Activated CD4-positive, alpha-beta T cell treated with anti-CD3 and anti-CD28 coated beads for 4 hours (primary cell): ENCODE measurements around the gene CARD8.
"Not testable (repeated sequence)": the region's sequence is repeated elsewhere in the genome, so short reads cannot be mapped to it uniquely, and the experiment has no call there.

Experiments
- DNase-seq, 2 donors: peaks; one replicate each; pipeline ENCODE4 v3.0.0-alpha.2; 2020

The CARD8 gene

GRCh38 chr19:48260359-48260714 lies 4.6 kb upstream of the CARD8 start:
- DNase-seq: not testable (repeated sequence)

GRCh38 chr19:48258992-48259391 lies 3.3 kb upstream of the CARD8 start:
- DNase-seq: not testable (repeated sequence)

- DNase-seq: no peak
These were observed 2.6 kb upstream of the CARD8 start for GRCh38 chr19:48258350-48258749.

GRCh38 chr19:48254529-48254970 lies 1.2 kb downstream of the CARD8 start:
- DNase-seq: no peak

- no peak for DNase-seq
These were observed 1.7 kb downstream of the CARD8 start for GRCh38 chr19:48253999-48254398.

- DNase-seq: no peak
These were observed 3.1 kb downstream of the CARD8 start for GRCh38 chr19:48252609-48253008.

GRCh38 chr19:48250290-48251025 lies 5.3 kb downstream of the CARD8 start:
- DNase-seq: no peak

GRCh38 chr19:48249502-48250014 lies 6.2 kb downstream of the CARD8 start:
- DNase-seq: peak; percentile 70

- DNase-seq: no peak
These were observed 7.5 kb downstream of the CARD8 start for GRCh38 chr19:48248081-48248833.

GRCh38 chr19:48247212-48247611 lies 8.5 kb downstream of the CARD8 start:
- DNase-seq: no peak

- no peak for DNase-seq
These were observed 9.6 kb downstream of the CARD8 start for GRCh38 chr19:48246101-48246500.

GRCh38 chr19:48244281-48244680 lies 11.4 kb downstream of the CARD8 start:
- peak; percentile 48 to 49 for DNase-seq

- DNase-seq: not testable (repeated sequence)
These were observed 13.9 kb downstream of the CARD8 start for GRCh38 chr19:48241771-48242170.

- no peak for DNase-seq
These were observed 16.1 kb downstream of the CARD8 start for GRCh38 chr19:48239582-48240141.

GRCh38 chr19:48239120-48239519 lies 16.6 kb downstream of the CARD8 start:
- DNase-seq: no peak

GRCh38 chr19:48237057-48237456 lies 18.7 kb downstream of the CARD8 start:
- no peak for DNase-seq

GRCh38 chr19:48230555-48231129 lies 25.1 kb downstream of the CARD8 start:
- no peak for DNase-seq

GRCh38 chr19:48221628-48222027 lies 34.1 kb downstream of the CARD8 start:
- DNase-seq: no peak

- not testable (repeated sequence) for DNase-seq
These were observed 34.9 kb downstream of the CARD8 start for GRCh38 chr19:48220784-48221183.

- no peak for DNase-seq
These were observed 36.7 kb downstream of the CARD8 start for GRCh38 chr19:48218997-48219396.

GRCh38 chr19:48216933-48217332 lies 38.8 kb downstream of the CARD8 start:
- DNase-seq: no peak

- no peak for DNase-seq
These were observed 41.8 kb downstream of the CARD8 start for GRCh38 chr19:48213959-48214358.

- DNase-seq: no peak
These were observed 45.7 kb downstream of the CARD8 start for GRCh38 chr19:48210005-48210404.
